ENCODE measurements around the gene PHF21B. TPM values are rescaled to one million over a fixed set of nuclear protein-coding genes. Genes with fewer than 3 reads are reported as not detected.
A peak's percentile ranks its signal among the peaks of the same experiment; 100 is the strongest.

PHF21B gene
- total RNA-seq, 1 donor from 2014 or later, result 113 TPM

DNA sequence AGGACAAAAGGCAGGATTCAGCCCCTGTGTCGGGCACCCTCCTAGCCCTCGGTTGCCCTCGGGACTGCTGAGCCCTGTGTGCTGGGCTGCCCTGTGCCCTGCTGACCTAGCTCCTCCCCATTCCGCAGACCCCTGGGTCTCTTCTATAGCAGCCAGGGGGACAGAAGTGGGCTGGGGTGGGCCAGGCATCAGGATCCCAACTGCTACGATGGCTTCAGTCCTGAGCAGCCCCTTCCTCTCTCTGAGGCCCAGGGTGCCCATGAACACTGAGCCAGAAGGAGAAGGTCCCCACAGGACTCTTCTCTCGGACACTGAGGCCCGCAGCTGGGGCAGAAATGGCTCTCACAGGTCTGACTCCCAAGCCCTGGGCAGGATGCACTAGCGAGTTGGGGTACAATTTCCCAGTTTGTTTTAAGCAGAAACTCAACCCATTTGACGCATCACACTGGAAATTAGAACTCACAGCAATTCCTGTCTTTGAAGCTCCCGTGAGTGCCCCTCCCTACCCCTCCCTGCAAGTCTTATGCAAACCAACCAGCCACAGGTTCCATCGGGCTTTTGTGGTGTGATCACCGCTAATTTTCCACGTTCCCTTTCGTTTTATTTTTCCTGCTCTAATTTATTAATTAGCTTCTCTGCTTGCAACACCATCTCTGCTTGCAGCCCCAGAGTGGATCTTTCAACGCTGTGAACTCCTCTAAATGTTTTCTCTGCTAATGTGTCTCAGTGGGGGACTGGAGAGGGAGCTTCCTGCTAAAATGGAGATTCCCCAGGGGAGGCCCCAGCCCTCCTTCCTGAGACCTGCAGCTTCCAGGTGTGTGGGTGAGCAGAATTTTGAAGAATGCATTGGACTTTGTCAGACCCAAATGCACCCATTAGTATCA, 56.7 kb downstream of the PHF21B start:
- H3K27ac Mint-ChIP-seq (ENCODE audit: unreplicated experiment), result peak overlapping the region; percentile 4

DNA sequence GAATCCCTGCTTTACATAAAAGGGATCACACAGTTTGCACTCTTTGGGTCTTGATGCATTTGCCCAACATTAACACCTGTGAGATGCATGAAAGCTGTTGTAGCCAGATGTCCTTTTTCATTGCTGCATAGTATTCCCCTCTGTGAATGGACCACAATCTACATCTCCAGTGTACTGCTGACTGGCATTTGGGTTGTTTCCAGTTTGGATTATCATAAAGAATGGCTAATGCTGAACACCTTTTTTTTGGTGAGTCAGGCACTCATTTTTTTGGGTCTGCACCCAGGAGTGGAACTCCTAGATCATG, 58.3 kb downstream of the PHF21B start:
- Mint-ChIP-seq H3K27ac (ENCODE audit: unreplicated experiment) (no peak overlapping the region), H3K4me3 (ENCODE audit: unreplicated experiment) (no peak overlapping the region), H3K36me3 (ENCODE audit: unreplicated experiment) (peaks cover 8% of the 10 kb centered on the region), H3K27me3 (ENCODE audit: unreplicated experiment) (peaks cover 2% of the 10 kb centered on the region), H3K4me1 (ENCODE audit: low read depth, unreplicated experiment) (peaks cover 26% of the 10 kb centered on the region), H3K9me3 (ENCODE audit: unreplicated experiment) (peaks cover 1% of the 10 kb centered on the region)
- TF ChIP-seq, protein P1, sequence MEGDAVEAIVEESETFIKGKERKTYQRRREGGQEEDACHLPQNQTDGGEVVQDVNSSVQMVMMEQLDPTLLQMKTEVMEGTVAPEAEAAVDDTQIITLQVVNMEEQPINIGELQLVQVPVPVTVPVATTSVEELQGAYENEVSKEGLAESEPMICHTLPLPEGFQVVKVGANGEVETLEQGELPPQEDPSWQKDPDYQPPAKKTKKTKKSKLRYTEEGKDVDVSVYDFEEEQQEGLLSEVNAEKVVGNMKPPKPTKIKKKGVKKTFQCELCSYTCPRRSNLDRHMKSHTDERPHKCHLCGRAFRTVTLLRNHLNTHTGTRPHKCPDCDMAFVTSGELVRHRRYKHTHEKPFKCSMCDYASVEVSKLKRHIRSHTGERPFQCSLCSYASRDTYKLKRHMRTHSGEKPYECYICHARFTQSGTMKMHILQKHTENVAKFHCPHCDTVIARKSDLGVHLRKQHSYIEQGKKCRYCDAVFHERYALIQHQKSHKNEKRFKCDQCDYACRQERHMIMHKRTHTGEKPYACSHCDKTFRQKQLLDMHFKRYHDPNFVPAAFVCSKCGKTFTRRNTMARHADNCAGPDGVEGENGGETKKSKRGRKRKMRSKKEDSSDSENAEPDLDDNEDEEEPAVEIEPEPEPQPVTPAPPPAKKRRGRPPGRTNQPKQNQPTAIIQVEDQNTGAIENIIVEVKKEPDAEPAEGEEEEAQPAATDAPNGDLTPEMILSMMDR (IDR thresholded peaks at IDR 0.05; ENCODE audit: partially characterized antibody, unreplicated experiment), result no peak
- DNase-seq, result no peak

More for the DNA sequence above, 56.7 kb downstream of the PHF21B start:
- H3K9me3 Mint-ChIP-seq (ENCODE audit: unreplicated experiment), result peaks cover 1% of the 10 kb centered on the region
- no peak for DNase-seq
- H3K4me3 Mint-ChIP-seq (ENCODE audit: unreplicated experiment), result no peak overlapping the region
- TF ChIP-seq, protein P1 (IDR thresholded peaks at IDR 0.05; ENCODE audit: partially characterized antibody, unreplicated experiment), result no peak
- H3K36me3 Mint-ChIP-seq (ENCODE audit: unreplicated experiment), result peaks cover 8% of the 10 kb centered on the region
- peaks cover 5% of the 10 kb centered on the region for H3K27me3 Mint-ChIP-seq (ENCODE audit: unreplicated experiment)
- peaks cover 37% of the 10 kb centered on the region for H3K4me1 Mint-ChIP-seq (ENCODE audit: low read depth, unreplicated experiment)

GRCh38 chr22:44950806-44951509, 58.8 kb downstream of the PHF21B start:
- H3K4me1 Mint-ChIP-seq (ENCODE audit: low read depth, unreplicated experiment), result peaks cover 26% of the 10 kb centered on the region
- TF ChIP-seq, protein P1 (IDR thresholded peaks at IDR 0.05; ENCODE audit: partially characterized antibody, unreplicated experiment), result no peak
- H3K27me3 Mint-ChIP-seq (ENCODE audit: unreplicated experiment), result peaks cover 2% of the 10 kb centered on the region
- H3K9me3 Mint-ChIP-seq (ENCODE audit: unreplicated experiment), result peaks cover 1% of the 10 kb centered on the region
- no peak overlapping the region for H3K4me3 Mint-ChIP-seq (ENCODE audit: unreplicated experiment)
- H3K36me3 Mint-ChIP-seq (ENCODE audit: unreplicated experiment), result peaks cover 8% of the 10 kb centered on the region
- H3K27ac Mint-ChIP-seq (ENCODE audit: unreplicated experiment), result no peak overlapping the region
- DNase-seq, result no peak

DNA sequence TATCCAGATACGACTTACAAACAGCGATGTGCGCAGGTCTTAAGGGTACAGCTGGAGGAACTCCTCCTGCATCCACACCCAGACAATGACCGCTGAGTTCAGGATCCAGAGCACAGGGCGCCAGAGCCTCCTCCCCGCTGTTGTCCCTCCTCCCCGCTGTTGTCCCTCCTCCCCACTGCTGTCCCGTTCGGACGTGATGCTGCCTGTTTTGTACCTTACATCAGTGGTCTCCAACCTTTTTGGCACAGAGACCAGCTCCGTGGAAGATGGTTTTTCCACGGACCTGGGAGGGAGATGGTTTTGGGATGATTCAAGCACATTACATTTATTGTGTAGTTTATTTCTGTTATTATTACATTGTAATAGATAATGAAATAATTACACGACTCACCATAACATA, 62.0 kb downstream of the PHF21B start:
- H3K4me1 Mint-ChIP-seq (ENCODE audit: low read depth, unreplicated experiment), result peaks cover 12% of the 10 kb centered on the region

More for the DNA sequence above, 62.0 kb downstream of the PHF21B start:
- DNase-seq, result no peak
- Mint-ChIP-seq H3K4me3 (ENCODE audit: unreplicated experiment) (no peak overlapping the region), H3K9me3 (ENCODE audit: unreplicated experiment) (peaks cover 1% of the 10 kb centered on the region), H3K36me3 (ENCODE audit: unreplicated experiment) (peaks cover 8% of the 10 kb centered on the region), H3K27me3 (ENCODE audit: unreplicated experiment) (peaks cover 1% of the 10 kb centered on the region), H3K27ac (ENCODE audit: unreplicated experiment) (peak overlapping the region; percentile 48)
- TF ChIP-seq, protein P1 (IDR thresholded peaks at IDR 0.05; ENCODE audit: partially characterized antibody, unreplicated experiment), result no peak

Measured in glutamatergic neuron (in vitro differentiated cells).